Measurements from ENCODE around the gene ANKAR. TPM values are rescaled to one million over a fixed set of nuclear protein-coding genes. Genes with fewer than 3 reads are reported as not detected.

The ANKAR gene
- total RNA-seq, 2 experiments from 2014 or later, result 3.5 to 3.6 TPM

DNA sequence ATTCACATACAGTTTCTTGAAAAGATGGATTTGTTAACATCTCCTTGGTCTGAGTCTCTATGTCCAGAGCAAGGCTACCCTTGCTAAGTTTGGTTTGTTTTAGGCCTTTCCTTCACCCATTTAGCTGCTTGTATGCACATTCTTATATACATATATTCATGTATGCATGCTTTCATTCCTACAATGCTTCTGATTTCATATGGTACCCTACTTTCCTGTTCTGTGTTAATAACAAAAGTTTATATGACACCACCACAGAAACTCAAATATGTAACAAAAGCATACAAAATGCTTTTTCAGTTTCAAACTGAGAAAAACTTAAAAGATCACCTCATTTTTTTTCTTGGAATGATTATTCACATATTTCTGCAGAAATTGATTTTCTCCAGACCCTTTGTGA, 48.7 kb downstream of the ANKAR start:
- TF ChIP-seq, protein P1, sequence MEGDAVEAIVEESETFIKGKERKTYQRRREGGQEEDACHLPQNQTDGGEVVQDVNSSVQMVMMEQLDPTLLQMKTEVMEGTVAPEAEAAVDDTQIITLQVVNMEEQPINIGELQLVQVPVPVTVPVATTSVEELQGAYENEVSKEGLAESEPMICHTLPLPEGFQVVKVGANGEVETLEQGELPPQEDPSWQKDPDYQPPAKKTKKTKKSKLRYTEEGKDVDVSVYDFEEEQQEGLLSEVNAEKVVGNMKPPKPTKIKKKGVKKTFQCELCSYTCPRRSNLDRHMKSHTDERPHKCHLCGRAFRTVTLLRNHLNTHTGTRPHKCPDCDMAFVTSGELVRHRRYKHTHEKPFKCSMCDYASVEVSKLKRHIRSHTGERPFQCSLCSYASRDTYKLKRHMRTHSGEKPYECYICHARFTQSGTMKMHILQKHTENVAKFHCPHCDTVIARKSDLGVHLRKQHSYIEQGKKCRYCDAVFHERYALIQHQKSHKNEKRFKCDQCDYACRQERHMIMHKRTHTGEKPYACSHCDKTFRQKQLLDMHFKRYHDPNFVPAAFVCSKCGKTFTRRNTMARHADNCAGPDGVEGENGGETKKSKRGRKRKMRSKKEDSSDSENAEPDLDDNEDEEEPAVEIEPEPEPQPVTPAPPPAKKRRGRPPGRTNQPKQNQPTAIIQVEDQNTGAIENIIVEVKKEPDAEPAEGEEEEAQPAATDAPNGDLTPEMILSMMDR (IDR thresholded peaks at IDR 0.05), result no peak
- Mint-ChIP-seq H3K27me3 (no peaks in the 10 kb centered on the region), H3K4me1 (ENCODE audit: low read depth) (peaks cover 9% of the 10 kb centered on the region), H3K9me3 (no peaks in the 10 kb centered on the region), H3K4me3 (no peak overlapping the region), H3K36me3 (ENCODE audit: low read depth) (no peaks in the 10 kb centered on the region), H3K27ac (no peak overlapping the region)
- ATAC-seq (peak; percentile 60), DNase-seq (no peak)
- intact Hi-C loops (cut with micrococcal nuclease), result no loop called here
- ChIA-PET CTCF (interaction anchor here (1.6 to 2.6 kb wide), 2 partner anchors 40 to 62 kb away, joined by 9 to 10 read pairs; partner anchors contain the start of genes ASNSD1 and OSGEPL1), POLR2A (interaction anchor here (1.9 kb wide), 1 partner anchor 39 kb away, joined by 4 read pairs; the partner anchor contains the start of gene OSGEPL1)

Other genes starting within 250 kb of the ANKAR start
- 10 to 100 TPM; 86.2 to 90.5 TPM for gene WDR75, start 233.2 kb upstream of the ANKAR start, total RNA-seq
- 1 to 10 TPM; 1.2 to 1.5 TPM for gene SLC40A1, start 93.9 kb upstream of the ANKAR start, total RNA-seq
- gene ASNSD1, start 13.2 kb upstream of the ANKAR start, total RNA-seq, result 10 to 100 TPM; 41.0 to 43.2 TPM
- gene OSGEPL1, start 88.1 kb downstream of the ANKAR start, total RNA-seq, result 10 to 100 TPM; 14.7 to 16.2 TPM
- 10 to 100 TPM; 48.2 to 53.7 TPM for gene ORMDL1, start 109.7 kb downstream of the ANKAR start, total RNA-seq
- gene PMS1, start 109.8 kb downstream of the ANKAR start, total RNA-seq, result 10 to 100 TPM; 44.3 to 58.5 TPM

Measured in activated CD8-positive, alpha-beta T cell treated with anti-CD3 and anti-CD28 coated beads for 36 hours (primary cell).